GM12874 (cell line): ENCODE data around the gene TANC1.

Experiments used
- TF ChIP-seq, protein P1 (sequence below): IDR thresholded peaks from 2 replicates; pipeline ENCODE4 v1.5.1; 2011; ENCODE audit warnings: low read depth, mild to moderate bottlenecking, control low read depth, low read length, moderate library complexity; ENCODE audit not compliant: insufficient read depth

The TANC1 gene

DNA sequence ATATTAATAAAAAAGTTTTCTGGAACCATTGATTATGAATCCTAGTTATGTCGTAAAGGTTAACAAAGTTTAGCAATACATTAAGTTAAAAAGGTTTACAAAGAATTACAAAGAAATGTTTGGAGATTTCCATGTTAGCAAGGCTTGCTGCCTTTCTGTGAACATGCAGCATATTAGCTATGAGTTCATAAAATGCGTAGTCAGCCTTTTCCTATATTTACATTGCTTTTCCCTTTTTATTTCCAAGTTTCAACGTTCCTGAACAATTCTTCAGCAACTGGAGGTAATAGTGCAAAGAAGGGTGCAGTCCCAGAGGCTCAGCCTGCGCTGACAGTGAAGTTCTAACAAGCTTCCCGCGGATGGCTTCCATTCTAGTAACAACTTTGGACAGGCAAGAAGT, 266.4 kb downstream of the TANC1 start:
- TF ChIP-seq, protein P1, sequence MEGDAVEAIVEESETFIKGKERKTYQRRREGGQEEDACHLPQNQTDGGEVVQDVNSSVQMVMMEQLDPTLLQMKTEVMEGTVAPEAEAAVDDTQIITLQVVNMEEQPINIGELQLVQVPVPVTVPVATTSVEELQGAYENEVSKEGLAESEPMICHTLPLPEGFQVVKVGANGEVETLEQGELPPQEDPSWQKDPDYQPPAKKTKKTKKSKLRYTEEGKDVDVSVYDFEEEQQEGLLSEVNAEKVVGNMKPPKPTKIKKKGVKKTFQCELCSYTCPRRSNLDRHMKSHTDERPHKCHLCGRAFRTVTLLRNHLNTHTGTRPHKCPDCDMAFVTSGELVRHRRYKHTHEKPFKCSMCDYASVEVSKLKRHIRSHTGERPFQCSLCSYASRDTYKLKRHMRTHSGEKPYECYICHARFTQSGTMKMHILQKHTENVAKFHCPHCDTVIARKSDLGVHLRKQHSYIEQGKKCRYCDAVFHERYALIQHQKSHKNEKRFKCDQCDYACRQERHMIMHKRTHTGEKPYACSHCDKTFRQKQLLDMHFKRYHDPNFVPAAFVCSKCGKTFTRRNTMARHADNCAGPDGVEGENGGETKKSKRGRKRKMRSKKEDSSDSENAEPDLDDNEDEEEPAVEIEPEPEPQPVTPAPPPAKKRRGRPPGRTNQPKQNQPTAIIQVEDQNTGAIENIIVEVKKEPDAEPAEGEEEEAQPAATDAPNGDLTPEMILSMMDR, result no peak

DNA sequence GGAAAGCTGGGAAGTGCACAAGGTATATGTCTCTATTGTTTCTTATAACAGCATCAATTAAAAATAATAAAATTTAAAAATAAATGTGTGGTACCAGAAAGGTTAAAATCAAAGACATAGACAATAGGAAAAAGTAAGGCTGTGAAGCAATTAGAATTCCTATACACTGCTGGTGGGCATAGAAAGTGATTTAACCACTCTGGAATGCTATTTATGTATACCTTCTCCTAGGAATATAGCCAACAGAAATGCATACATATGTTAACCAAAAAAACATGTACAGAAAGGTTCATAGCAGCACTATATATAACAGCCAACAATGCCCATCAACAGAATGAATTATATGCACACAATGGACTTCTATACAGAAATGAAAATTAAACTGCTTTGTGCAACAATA, 275.1 kb downstream of the TANC1 start:
- TF ChIP-seq, protein P1, result no peak

DNA sequence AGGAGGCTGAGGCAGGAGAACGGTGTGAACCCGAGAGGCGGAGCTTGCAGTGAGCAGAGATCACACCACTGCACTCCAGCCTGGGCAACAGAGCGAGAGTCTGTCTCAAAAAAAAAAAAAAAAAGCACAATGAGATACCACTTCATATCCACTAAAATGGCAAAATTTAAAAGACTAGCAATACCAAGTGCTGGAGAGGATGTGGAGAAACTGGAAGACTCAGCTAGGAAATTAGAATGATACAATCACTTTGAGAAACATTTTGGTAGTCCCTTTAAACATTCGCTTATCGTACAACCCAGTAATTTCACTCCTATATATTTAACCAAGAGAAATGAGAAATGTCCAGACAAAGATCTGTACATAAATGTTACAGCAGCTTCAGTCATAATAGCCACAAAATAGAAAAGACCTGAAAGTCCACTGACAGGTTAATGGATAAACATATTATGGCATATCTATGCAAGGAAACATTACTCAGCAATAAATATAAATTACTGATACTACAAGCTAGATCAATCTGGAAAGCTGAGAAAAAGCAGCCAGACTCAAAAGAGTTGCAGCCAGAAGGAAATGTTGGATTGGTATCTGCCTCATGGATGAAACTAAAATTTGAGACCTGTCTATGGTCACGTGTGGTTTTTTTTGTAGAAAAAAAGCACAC, 278.0 kb downstream of the TANC1 start:
- TF ChIP-seq, protein P1, result no peak

DNA sequence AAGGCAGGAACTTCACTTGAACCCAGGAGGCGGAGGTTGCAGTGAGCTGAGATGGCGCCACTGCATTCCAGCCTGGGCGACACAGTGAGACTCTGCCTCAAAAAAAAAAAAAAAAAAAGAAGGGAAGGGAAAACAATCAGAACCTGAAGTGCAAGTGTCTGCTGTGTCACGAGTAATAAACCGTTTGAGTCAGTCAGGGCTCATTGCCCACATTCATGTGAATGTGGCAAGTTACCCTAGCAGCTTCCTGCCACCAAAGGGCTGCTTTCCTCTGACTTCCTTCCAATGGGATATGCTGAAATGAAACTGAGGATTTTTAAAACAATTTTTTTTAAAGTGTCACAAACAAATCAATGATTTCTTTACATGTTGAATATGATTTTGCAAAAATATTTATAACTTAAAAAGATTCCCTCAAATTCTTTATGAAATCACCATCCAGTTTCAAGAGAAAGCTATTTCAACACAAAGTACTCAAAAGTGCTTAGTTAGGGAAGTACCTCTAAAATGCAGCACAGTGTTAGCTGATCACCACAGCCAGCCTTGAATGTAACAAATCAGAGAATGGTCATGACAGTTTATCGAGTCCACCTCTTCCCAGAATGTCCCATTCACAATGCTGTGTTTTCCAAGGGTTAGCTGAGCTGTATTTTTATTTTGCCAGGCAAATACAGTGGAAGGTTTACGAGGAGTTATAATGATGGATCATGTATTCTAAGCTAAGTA, 281.7 kb downstream of the TANC1 start:
- TF ChIP-seq, protein P1, result no peak

DNA sequence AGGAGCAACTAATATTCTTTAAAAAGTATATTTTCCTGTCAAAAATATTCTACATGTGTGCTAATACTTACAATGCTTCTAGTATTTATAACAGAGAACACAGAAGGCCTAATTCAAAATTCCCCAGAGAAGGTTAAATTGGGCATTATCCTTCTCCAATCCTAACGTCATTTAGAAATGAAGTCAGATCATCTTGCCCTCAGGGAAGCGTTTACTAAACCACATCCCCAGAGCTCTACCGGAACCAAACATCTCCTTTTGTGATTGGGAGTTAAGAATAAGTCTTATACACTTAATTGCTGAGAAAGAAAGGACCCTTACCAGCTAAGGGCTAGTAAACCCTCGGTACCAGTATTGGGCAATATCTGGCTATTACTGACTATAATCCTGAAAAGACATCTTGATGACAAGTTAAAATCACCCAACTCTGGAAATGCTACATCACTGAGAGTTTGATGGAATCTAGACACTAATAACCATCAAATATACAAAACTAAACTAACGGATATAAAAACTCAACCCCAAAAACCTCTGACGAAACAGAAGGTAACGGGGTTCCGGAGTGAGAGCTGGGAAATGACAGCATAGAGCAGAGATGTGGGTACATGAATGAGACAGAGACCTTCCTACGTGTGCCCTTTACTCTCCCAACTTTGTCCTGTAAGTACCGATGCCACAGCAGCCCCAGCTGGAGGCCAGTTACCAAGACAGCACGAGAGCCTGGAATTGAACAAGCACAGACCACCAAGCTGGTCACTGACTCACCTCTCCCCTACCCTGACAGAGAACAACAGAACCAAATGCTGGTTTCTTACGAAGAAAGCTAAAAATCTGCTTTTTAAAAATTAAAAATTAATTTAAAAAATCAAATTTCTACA, 283.1 kb downstream of the TANC1 start:
- TF ChIP-seq, protein P1, result no peak

DNA sequence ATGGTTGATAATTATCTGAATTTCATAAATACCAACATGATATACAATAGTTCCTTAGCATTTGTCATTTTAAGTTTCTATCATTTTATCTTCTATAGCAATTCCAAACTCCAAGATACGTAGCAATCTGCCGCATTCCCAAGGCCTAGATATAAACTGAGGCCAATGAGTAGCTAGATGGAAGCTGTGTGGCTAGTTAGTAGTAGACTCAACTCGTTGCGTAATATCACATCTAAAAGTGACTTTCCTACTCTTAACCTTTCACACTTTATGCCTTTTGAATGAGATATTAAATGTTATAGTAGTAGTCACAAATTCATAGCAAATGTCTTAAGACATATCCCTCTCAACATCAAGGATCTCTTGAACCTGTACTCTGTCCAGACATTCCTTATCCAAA, 284.5 kb downstream of the TANC1 start:
- TF ChIP-seq, protein P1, result no peak

DNA sequence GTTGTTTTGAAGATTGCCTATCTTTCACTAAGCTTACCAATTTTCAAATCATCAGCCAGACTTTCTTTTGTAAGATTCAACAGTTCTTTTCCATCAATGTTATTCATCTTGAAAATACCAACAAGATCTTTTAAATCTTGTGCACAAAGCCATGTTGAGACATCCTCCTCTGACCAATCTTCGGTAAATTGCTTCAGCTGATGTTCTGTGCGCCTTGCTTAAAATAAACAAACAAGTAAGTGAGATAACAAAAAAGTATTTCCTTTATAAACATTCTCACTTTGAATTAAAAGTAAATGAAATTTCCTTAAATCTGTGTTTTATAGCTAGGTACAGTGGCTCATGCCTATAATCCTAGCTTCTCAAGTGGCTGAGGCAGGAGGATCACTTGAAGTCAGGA, 287.7 kb downstream of the TANC1 start:
- TF ChIP-seq, protein P1, result no peak
